Uterus (tissue), 4 donors: ENCODE data around the gene LRRN2. TPM values are rescaled to one million over a fixed set of nuclear protein-coding genes. Genes with fewer than 3 reads are reported as not detected.

Experiments
- DNase-seq, 2 donors: peaks; one replicate each; pipeline ENCODE4 v3.0.0-alpha.2; 2019 to 2020
- H3K27ac ChIP-seq, 2 donors: fragments of 200-600 bp; sonication (generic); 1 replicate in 1 of 2; 2 replicates in 1 of 2; pipeline ENCODE4 v1.5.1; 2016 to 2018
- H3K27me3 ChIP-seq, 2 donors: fragments of 200-600 bp; sonication (generic); one replicate each; pipeline ENCODE4 v1.5.1; 2018 to 2019; ENCODE audit warnings: control low read depth in 1 of 2
- H3K36me3 ChIP-seq, 2 donors: fragments of 200-600 bp; sonication (generic); one replicate each; pipeline ENCODE4 v1.5.1; 2019; ENCODE audit warnings: control low read depth in 1 of 2
- H3K4me1 ChIP-seq, 2 donors: fragments of 200-600 bp; sonication (generic); one replicate each; pipeline ENCODE4 v1.5.1; 2018 to 2019; ENCODE audit warnings: control low read depth in 1 of 2
- H3K4me3 ChIP-seq, 2 donors: fragments of 200-600 bp; sonication (generic); 1 replicate in 1 of 2; 2 replicates in 1 of 2; pipeline ENCODE4 v1.5.1; 2018 to 2019; ENCODE audit warnings: mild to moderate bottlenecking in 1 of 2
- H3K9me3 ChIP-seq, 2 donors: fragments of 200-600 bp; sonication (generic); one replicate each; pipeline ENCODE4 v1.5.1; 2019; ENCODE audit warnings: control low read depth in 1 of 2
- POLR2A ChIP-seq, 2 donors: fragments of 450-650 bp; IDR thresholded peaks; one replicate each; pipeline ENCODE4 v1.6.1; 2016; ENCODE audit warnings: antibody characterized with exemption in 2 of 2, mild to moderate bottlenecking in 1 of 2, moderate library complexity in 1 of 2
- intact Hi-C: fragments of 100-400 bp; cut with DNase I; formaldehyde crosslinking; loops from one replicate; pipeline ENCODE4 v1.15.1; 2023; ENCODE audit warnings: low total_unique reads
- total RNA-seq, 4 donors: library from RNA; depleted of rRNA in 3 of 4; stranded (reverse); fragments of >200 nt in 3 of 4; gene quantifications; one replicate each; pipeline versions ENCODE4 v1.1.0 to v1.2.4, GENCODE V29; 2014 to 2023
- TF ChIP-seq, protein P1 (sequence below), 4 experiments: fragments of 200-600 bp in 2 of 4; fragments of 450-650 bp in 2 of 4; sonication (generic) in 2 of 4; IDR thresholded peaks; one replicate each; pipeline ENCODE4 v1.5.1; 2016 to 2019; ENCODE audit warnings: antibody characterized with exemption in 4 of 4, mild to moderate bottlenecking in 2 of 4, moderate library complexity in 1 of 4
- donor health status: DM: yes; HTN: yes; CAD: no.

Gene LRRN2
- total RNA-seq, 4 donors from 2014 or later, result 1.3 to 5.5 (median 3.9) TPM

DNA sequence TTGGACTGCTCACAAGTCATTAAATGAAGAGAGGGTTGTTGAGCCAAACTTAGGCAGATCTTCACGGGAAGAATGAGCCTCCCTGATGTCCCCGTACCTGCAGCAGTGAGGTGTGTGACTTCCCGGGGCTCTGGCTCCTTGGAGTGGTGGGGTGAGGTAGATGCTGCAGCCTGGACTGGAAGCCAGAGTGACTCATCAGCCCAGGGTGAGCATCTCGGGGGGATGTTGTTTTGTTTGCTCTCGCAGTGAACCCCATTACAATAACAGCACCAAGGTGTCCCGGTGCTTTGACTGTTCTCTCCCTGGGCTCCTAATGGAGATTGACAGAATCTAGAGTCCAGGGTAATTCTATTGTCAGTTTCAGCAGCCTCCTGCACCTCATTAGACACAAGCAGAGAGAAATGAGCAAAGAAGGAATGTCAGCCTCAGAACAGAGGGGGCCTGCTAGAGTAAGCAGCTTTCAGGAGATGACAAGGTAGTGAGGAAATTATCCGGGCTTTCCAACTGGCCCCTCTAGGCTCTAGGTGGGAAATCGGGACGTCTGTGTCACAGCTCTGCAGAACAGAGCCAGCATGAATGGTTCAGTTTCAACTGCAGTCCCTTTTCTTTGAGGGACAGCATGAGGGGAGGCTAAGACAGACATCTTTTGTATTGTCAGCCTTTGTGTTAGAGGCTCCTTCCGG lies 36.0 kb upstream of the LRRN2 start:
- Histone ChIP-seq H3K4me3 (no peak overlapping the region), H3K36me3 (no peaks in the 10 kb centered on the region), H3K27me3 (no peaks in the 10 kb centered on the region), H3K4me1 (no peaks in the 10 kb centered on the region), H3K9me3 (no peaks in the 10 kb centered on the region), H3K27ac (no peak overlapping the region)
- TF ChIP-seq, protein P1, sequence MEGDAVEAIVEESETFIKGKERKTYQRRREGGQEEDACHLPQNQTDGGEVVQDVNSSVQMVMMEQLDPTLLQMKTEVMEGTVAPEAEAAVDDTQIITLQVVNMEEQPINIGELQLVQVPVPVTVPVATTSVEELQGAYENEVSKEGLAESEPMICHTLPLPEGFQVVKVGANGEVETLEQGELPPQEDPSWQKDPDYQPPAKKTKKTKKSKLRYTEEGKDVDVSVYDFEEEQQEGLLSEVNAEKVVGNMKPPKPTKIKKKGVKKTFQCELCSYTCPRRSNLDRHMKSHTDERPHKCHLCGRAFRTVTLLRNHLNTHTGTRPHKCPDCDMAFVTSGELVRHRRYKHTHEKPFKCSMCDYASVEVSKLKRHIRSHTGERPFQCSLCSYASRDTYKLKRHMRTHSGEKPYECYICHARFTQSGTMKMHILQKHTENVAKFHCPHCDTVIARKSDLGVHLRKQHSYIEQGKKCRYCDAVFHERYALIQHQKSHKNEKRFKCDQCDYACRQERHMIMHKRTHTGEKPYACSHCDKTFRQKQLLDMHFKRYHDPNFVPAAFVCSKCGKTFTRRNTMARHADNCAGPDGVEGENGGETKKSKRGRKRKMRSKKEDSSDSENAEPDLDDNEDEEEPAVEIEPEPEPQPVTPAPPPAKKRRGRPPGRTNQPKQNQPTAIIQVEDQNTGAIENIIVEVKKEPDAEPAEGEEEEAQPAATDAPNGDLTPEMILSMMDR (IDR thresholded peaks at IDR 0.05), result no peak
- no peak for TF ChIP-seq POLR2A (IDR thresholded peaks at IDR 0.05)
- no peak for DNase-seq
- intact Hi-C loops, result no loop called here

DNA sequence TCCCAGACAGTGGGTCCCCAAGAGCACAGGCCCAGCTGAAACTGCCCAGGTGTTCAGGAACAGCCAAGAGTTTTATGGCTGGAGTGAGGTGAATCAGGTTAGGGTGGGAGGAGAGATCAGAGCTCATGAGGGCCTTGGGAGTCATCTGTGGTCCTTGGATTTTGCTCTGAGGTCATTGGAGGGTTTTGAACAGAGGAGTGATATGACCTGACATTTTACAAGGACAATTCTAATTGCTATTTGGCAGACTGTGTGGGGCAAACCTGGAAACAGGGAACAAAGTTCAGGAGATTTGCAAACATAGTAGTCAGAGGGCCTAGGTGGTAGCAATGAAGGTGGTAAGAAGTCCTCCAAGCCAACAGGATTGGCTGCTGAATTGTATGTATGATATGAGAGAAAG lies 31.1 kb upstream of the LRRN2 start:
- H3K4me3 ChIP-seq, result no peak overlapping the region
- no peak for TF ChIP-seq POLR2A (IDR thresholded peaks at IDR 0.05)
- TF ChIP-seq, protein P1 (IDR thresholded peaks at IDR 0.05), result no peak
- no peak overlapping the region for H3K27ac ChIP-seq
- peaks cover 0 to 5% of the 10 kb centered on the region in 2 donors for H3K27me3 ChIP-seq
- no peak for DNase-seq
- H3K36me3 ChIP-seq, result no peaks in the 10 kb centered on the region
- no peaks in the 10 kb centered on the region for H3K9me3 ChIP-seq
- no peaks in the 10 kb centered on the region for H3K4me1 ChIP-seq
- intact Hi-C loops, result no loop called here

DNA sequence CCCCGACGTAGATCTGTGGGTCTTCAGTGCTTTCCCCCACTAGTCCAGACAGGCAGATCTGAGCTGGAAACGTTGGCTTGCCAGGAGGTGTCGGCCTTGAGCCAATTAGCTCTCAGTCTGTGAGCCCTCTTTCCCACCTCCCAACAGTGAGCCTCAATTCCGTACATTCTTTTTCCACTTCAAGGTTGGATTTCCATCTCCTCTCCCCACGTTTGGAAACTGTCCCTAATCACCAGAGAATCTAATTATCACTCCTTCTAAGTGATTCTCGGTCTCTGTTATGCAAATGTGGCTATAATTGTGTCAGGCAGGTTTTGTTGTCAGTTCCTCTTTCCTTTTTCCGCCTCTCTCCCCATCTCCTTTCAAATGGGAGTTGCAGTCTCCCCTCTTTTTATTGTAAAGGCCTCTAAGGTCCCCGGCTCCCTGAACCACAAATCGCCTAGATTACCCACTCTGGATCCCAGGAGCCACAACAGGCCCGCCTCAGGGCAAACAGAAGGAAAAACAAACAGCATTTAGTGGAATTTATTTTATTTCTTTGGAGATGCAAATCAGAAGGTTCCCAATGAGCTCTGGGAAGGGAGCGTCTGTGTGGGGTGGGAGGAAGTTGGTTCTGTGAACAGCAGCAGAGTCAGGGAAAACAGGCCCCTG lies 29.4 kb upstream of the LRRN2 start:
- H3K4me3 ChIP-seq, result no peak overlapping the region
- intact Hi-C loops, result no loop called here
- H3K27me3 ChIP-seq, result peaks cover 0 to 5% of the 10 kb centered on the region in 2 donors
- no peaks in the 10 kb centered on the region for H3K4me1 ChIP-seq
- no peak for TF ChIP-seq POLR2A (IDR thresholded peaks at IDR 0.05)
- TF ChIP-seq, protein P1 (IDR thresholded peaks at IDR 0.05), result no peak
- H3K9me3 ChIP-seq, result no peaks in the 10 kb centered on the region
- H3K27ac ChIP-seq, result peak overlapping the region in 1 of 2 donors; percentile 64
- no peaks in the 10 kb centered on the region for H3K36me3 ChIP-seq
- no peak for DNase-seq

DNA sequence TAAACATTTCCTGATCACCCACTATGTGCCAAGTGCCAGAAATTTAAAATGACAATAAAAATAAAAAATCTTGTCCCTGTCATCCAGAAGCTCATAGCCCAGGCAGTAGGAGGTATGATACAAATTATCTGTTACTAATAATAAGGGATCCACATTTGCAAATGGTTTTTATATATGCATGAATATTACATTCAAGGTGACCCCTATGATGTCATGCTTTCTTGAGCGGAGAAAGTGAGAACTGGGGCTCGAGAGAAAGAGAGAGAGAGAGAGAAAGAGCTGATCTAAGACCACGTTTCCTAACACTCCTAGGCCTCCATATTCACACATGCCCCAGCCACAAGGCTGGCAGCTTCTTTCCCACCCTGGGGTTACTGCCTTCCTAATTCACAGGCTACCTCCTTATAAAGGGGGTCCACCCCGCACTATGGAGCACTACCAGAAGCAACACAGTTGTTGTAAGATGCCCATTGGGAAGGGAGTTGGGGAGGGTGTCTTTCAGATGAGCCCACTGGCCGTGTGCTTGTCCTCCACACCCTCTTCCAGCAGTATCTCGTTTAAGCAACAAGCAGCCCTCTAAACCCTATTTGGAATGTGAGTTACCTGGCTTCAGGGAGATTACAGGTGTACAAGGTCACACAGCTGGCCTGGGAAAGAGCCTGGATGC lies 28.8 kb upstream of the LRRN2 start:
- Histone ChIP-seq H3K4me3 (no peak overlapping the region), H3K36me3 (no peaks in the 10 kb centered on the region), H3K27me3 (peaks cover 0 to 5% of the 10 kb centered on the region in 2 donors), H3K4me1 (no peaks in the 10 kb centered on the region), H3K27ac (no peak overlapping the region), H3K9me3 (no peaks in the 10 kb centered on the region)
- DNase-seq, result no peak
- TF ChIP-seq, protein P1 (IDR thresholded peaks at IDR 0.05), result no peak
- intact Hi-C loops, result no loop called here

DNA sequence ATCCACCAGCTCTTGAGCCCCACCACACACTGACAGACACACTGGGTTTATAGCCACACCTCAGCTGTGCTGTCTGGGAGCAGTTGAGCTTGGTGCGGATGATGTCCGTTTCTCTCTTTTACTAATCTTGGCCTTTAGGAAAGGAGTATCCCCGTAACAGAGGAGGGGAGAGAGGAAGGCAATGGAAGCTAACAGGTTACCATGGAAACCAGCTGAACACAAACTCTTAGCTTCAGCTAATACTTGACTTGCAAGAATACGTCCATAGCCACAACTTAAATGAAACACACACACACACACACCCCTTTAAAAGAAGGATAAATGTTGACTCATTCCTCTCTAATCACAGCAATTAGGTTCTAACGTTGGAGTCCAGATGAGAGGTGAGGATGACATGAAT lies 28.0 kb upstream of the LRRN2 start:
- H3K27ac ChIP-seq, result no peak overlapping the region
- H3K9me3 ChIP-seq, result no peaks in the 10 kb centered on the region
- H3K27me3 ChIP-seq, result peaks cover 0 to 5% of the 10 kb centered on the region in 2 donors
- no peak for DNase-seq
- TF ChIP-seq, protein P1 (IDR thresholded peaks at IDR 0.05), result no peak
- no peak for TF ChIP-seq POLR2A (IDR thresholded peaks at IDR 0.05)
- H3K36me3 ChIP-seq, result no peaks in the 10 kb centered on the region
- intact Hi-C loops, result no loop called here
- H3K4me3 ChIP-seq, result no peak overlapping the region
- no peaks in the 10 kb centered on the region for H3K4me1 ChIP-seq
